ENCODE results near the gene RANBP3. TPM values are rescaled to one million over a fixed set of nuclear protein-coding genes. Genes with fewer than 3 reads are reported as not detected.

Gene RANBP3
- total RNA-seq, 2 donors from 2014 or later = 77.4 to 81.4 TPM

GRCh38 chr19:5910638-5910907, 67.4 kb downstream of the RANBP3 start:
- no peak overlapping the region for H3K4me3 Mint-ChIP-seq
- Histone ChIP-seq H3K36me3 (ENCODE audit: control insufficient read depth, insufficient read depth, low read length) (peaks cover 5% of the 10 kb centered on the region), H3K4me1 (ENCODE audit: control insufficient read depth, insufficient read depth, low read length) (no peaks in the 10 kb centered on the region), H3K9me3 (ENCODE audit: control insufficient read depth, low read length) (no peaks in the 10 kb centered on the region), H3K27me3 (ENCODE audit: control insufficient read depth, insufficient read depth, low read length, poor library complexity, severe bottlenecking) (no peaks in the 10 kb centered on the region), H3K4me3 (ENCODE audit: low read length) (no peak overlapping the region), H3K9ac (ENCODE audit: extremely low read depth, low read length, poor library complexity, severe bottlenecking) (no peak overlapping the region), H3K27ac (ENCODE audit: low read depth, low read length) (peak overlapping the region; percentile 81)
- no peak for TF ChIP-seq CTCF (conservative IDR thresholded peaks at IDR 0.05)
- H3K36me3 Mint-ChIP-seq (ENCODE audit: low read depth) = peaks cover 2% of the 10 kb centered on the region
- no peaks in the 10 kb centered on the region for H3K9me3 Mint-ChIP-seq
- WGBS, 2 experiments (ENCODE audit: insufficient coverage in 1 of 2, insufficient read length in 1 of 2) = 100% methylated on average over 1 of the region's 1 CpG; no CpG with 5 or more reads in 1 of the 2 experiments
- H3K4me1 Mint-ChIP-seq = no peaks in the 10 kb centered on the region
- H3K27me3 Mint-ChIP-seq (ENCODE audit: insufficient read depth) = no peaks in the 10 kb centered on the region
- H3K27ac Mint-ChIP-seq = no peak overlapping the region
- no peak for DNase-seq

- no peaks in the 10 kb centered on the region for H3K4me1 ChIP-seq (ENCODE audit: control insufficient read depth, insufficient read depth, low read length)
- H3K27ac ChIP-seq (ENCODE audit: low read depth, low read length) = peak overlapping the region; percentile 81
- no peak for TF ChIP-seq CTCF (conservative IDR thresholded peaks at IDR 0.05)
- no peaks in the 10 kb centered on the region for H3K9me3 Mint-ChIP-seq
- no peak overlapping the region for H3K4me3 ChIP-seq (ENCODE audit: low read length)
- no peak overlapping the region for H3K27ac Mint-ChIP-seq
- no peaks in the 10 kb centered on the region for H3K27me3 ChIP-seq (ENCODE audit: control insufficient read depth, insufficient read depth, low read length, poor library complexity, severe bottlenecking)
- no peak for DNase-seq
- no peaks in the 10 kb centered on the region for H3K4me1 Mint-ChIP-seq
- peaks cover 5% of the 10 kb centered on the region for H3K36me3 ChIP-seq (ENCODE audit: control insufficient read depth, insufficient read depth, low read length)
- peak overlapping the region; percentile 15 for H3K9ac ChIP-seq (ENCODE audit: extremely low read depth, low read length, poor library complexity, severe bottlenecking)
- H3K36me3 Mint-ChIP-seq (ENCODE audit: low read depth) = peaks cover 2% of the 10 kb centered on the region
- no peaks in the 10 kb centered on the region for H3K9me3 ChIP-seq (ENCODE audit: control insufficient read depth, low read length)
- 86 to 88% methylated on average over 8 to 14 of the region's 14 CpGs for WGBS, 2 experiments (ENCODE audit: insufficient coverage in 1 of 2, insufficient read length in 1 of 2)
- no peaks in the 10 kb centered on the region for H3K27me3 Mint-ChIP-seq (ENCODE audit: insufficient read depth)
- no peak overlapping the region for H3K4me3 Mint-ChIP-seq
Measured at GRCh38 chr19:5908773-5909442, 69.0 kb downstream of the RANBP3 start.

GRCh38 chr19:5907241-5907640, 70.7 kb downstream of the RANBP3 start:
- Mint-ChIP-seq H3K4me3 (no peak overlapping the region), H3K27me3 (ENCODE audit: insufficient read depth) (no peaks in the 10 kb centered on the region), H3K9me3 (no peaks in the 10 kb centered on the region), H3K27ac (no peak overlapping the region), H3K4me1 (peaks cover 3% of the 10 kb centered on the region), H3K36me3 (ENCODE audit: low read depth) (peaks cover 2% of the 10 kb centered on the region)
- WGBS, 2 experiments (ENCODE audit: insufficient coverage in 1 of 2, insufficient read length in 1 of 2) = 64 to 67% methylated on average over 4 to 5 of the region's 5 CpGs
- no peak for TF ChIP-seq CTCF (conservative IDR thresholded peaks at IDR 0.05)
- peaks cover 5% of the 10 kb centered on the region for H3K36me3 ChIP-seq (ENCODE audit: control insufficient read depth, insufficient read depth, low read length)
- no peak overlapping the region for H3K9ac ChIP-seq (ENCODE audit: extremely low read depth, low read length, poor library complexity, severe bottlenecking)
- DNase-seq = no peak
- H3K9me3 ChIP-seq (ENCODE audit: control insufficient read depth, low read length) = no peaks in the 10 kb centered on the region
- no peaks in the 10 kb centered on the region for H3K27me3 ChIP-seq (ENCODE audit: control insufficient read depth, insufficient read depth, low read length, poor library complexity, severe bottlenecking)
- no peaks in the 10 kb centered on the region for H3K4me1 ChIP-seq (ENCODE audit: control insufficient read depth, insufficient read depth, low read length)
- H3K4me3 ChIP-seq (ENCODE audit: low read length) = no peak overlapping the region
- H3K27ac ChIP-seq (ENCODE audit: low read depth, low read length) = no peak overlapping the region

Measured in endodermal cell (in vitro differentiated cells).